ENCODE measurements around the gene DGKI. TPM values are rescaled to one million over a fixed set of nuclear protein-coding genes. Genes with fewer than 3 reads are reported as not detected.

Gene DGKI
- total RNA-seq, 2 experiments from 2014 or later: 0.46 TPM; not detected in 1

GRCh38 chr7:137388916-137389315 is 457.9 kb downstream of the DGKI start:
- no peaks in the 10 kb centered on the region for H4K20me1 ChIP-seq (ENCODE audit: insufficient read depth, low read length)
- no TSS peak for BruUV-seq (replicated peaks)
- H3K9me2 ChIP-seq (ENCODE audit: insufficient read depth, low read length): no peaks in the 10 kb centered on the region
- no peak overlapping the region for H2AFZ ChIP-seq (ENCODE audit: low read length)
- CTCF ChIA-PET (ENCODE audit: unreplicated experiment): no interaction called here
- no peak for TF ChIP-seq EZH2phosphoT487 (IDR thresholded peaks at IDR 0.05; ENCODE audit: borderline replicate concordance, low read depth, low read length)
- no peak for TF ChIP-seq CTCF (conservative IDR thresholded peaks at IDR 0.05; ENCODE audit: low read length)
- intact Hi-C loops (cut with micrococcal nuclease; ENCODE audit: unreplicated experiment): no loop called here
- no peaks in the 10 kb centered on the region for H3K36me3 ChIP-seq (ENCODE audit: insufficient read depth, low read length)
- POLR2A ChIA-PET: interaction anchor here (0.6 to 0.7 kb wide), 2 partner anchors 462 to 1991 kb away, joined by 3 read pairs; no protein-coding TSS in a partner anchor
- DNase-seq (ENCODE audit: low spot score): no peak
- H3K79me2 ChIP-seq (ENCODE audit: insufficient read depth, low read depth, low read length): no peaks in the 10 kb centered on the region
- H3K4me1 ChIP-seq (ENCODE audit: insufficient read depth, low read length, poor library complexity, severe bottlenecking): no peaks in the 10 kb centered on the region
- no peak overlapping the region for H3K4me3 ChIP-seq (ENCODE audit: low read depth, low read length, poor library complexity, severe bottlenecking)
- H3K9me3 ChIP-seq (ENCODE audit: low read length): no peaks in the 10 kb centered on the region
- H3K27ac ChIP-seq (ENCODE audit: low read depth, low read length, poor library complexity, severe bottlenecking): no peak overlapping the region
- no peak overlapping the region for H3K4me2 ChIP-seq (ENCODE audit: low read length)

GRCh38 chr7:137386966-137387365 is 459.8 kb downstream of the DGKI start:
- DNase-seq (ENCODE audit: low spot score): no peak
- no peaks in the 10 kb centered on the region for H3K4me1 ChIP-seq (ENCODE audit: insufficient read depth, low read length, poor library complexity, severe bottlenecking)
- intact Hi-C loops (cut with micrococcal nuclease; ENCODE audit: unreplicated experiment): no loop called here
- ChIA-PET CTCF (ENCODE audit: unreplicated experiment) (no interaction called here), POLR2A (interaction anchor here (1.0 kb wide), 1 partner anchor 30 kb away, joined by 3 read pairs; no protein-coding TSS in a partner anchor)
- no peak overlapping the region for H3K4me3 ChIP-seq (ENCODE audit: low read depth, low read length, poor library complexity, severe bottlenecking)
- H4K20me1 ChIP-seq (ENCODE audit: insufficient read depth, low read length): no peaks in the 10 kb centered on the region
- no peak overlapping the region for H3K27ac ChIP-seq (ENCODE audit: low read depth, low read length, poor library complexity, severe bottlenecking)
- no peaks in the 10 kb centered on the region for H3K79me2 ChIP-seq (ENCODE audit: insufficient read depth, low read depth, low read length)
- BruUV-seq (replicated peaks): no TSS peak
- H3K9me2 ChIP-seq (ENCODE audit: insufficient read depth, low read length): no peaks in the 10 kb centered on the region
- no peak overlapping the region for H2AFZ ChIP-seq (ENCODE audit: low read length)
- no peaks in the 10 kb centered on the region for H3K36me3 ChIP-seq (ENCODE audit: insufficient read depth, low read length)
- no peaks in the 10 kb centered on the region for H3K9me3 ChIP-seq (ENCODE audit: low read length)
- H3K4me2 ChIP-seq (ENCODE audit: low read length): no peak overlapping the region
- no peak for TF ChIP-seq CTCF (conservative IDR thresholded peaks at IDR 0.05; ENCODE audit: low read length)
- TF ChIP-seq EZH2phosphoT487 (IDR thresholded peaks at IDR 0.05; ENCODE audit: borderline replicate concordance, low read depth, low read length): no peak

- TF ChIP-seq CTCF (conservative IDR thresholded peaks at IDR 0.05; ENCODE audit: low read length) (no peak), EZH2phosphoT487 (IDR thresholded peaks at IDR 0.05; ENCODE audit: borderline replicate concordance, low read depth, low read length) (no peak)
- Histone ChIP-seq H3K36me3 (ENCODE audit: insufficient read depth, low read length) (no peaks in the 10 kb centered on the region), H2AFZ (ENCODE audit: low read length) (no peak overlapping the region), H3K9me3 (ENCODE audit: low read length) (no peaks in the 10 kb centered on the region), H3K9me2 (ENCODE audit: insufficient read depth, low read length) (no peaks in the 10 kb centered on the region), H3K27ac (ENCODE audit: low read depth, low read length, poor library complexity, severe bottlenecking) (no peak overlapping the region), H4K20me1 (ENCODE audit: insufficient read depth, low read length) (no peaks in the 10 kb centered on the region), H3K4me1 (ENCODE audit: insufficient read depth, low read length, poor library complexity, severe bottlenecking) (no peaks in the 10 kb centered on the region), H3K79me2 (ENCODE audit: insufficient read depth, low read depth, low read length) (no peaks in the 10 kb centered on the region), H3K4me2 (ENCODE audit: low read length) (no peak overlapping the region), H3K4me3 (ENCODE audit: low read depth, low read length, poor library complexity, severe bottlenecking) (no peak overlapping the region)
- intact Hi-C loops (cut with micrococcal nuclease; ENCODE audit: unreplicated experiment): no loop called here
- POLR2A ChIA-PET: no interaction called here
- no TSS peak for BruUV-seq (replicated peaks)
- no peak for DNase-seq (ENCODE audit: low spot score)
- CTCF ChIA-PET (ENCODE audit: unreplicated experiment): no interaction called here
These were observed 465.7 kb downstream of the DGKI start for GRCh38 chr7:137381045-137381444.
